ENCODE results near the gene PPP6R1. TPM values are rescaled to one million over a fixed set of nuclear protein-coding genes. Genes with fewer than 3 reads are reported as not detected.
A peak's percentile ranks its signal among the peaks of the same experiment; 100 is the strongest.

PPP6R1 gene
- total RNA-seq, 1 donor from 2014 or later: 73.0 TPM

DNA sequence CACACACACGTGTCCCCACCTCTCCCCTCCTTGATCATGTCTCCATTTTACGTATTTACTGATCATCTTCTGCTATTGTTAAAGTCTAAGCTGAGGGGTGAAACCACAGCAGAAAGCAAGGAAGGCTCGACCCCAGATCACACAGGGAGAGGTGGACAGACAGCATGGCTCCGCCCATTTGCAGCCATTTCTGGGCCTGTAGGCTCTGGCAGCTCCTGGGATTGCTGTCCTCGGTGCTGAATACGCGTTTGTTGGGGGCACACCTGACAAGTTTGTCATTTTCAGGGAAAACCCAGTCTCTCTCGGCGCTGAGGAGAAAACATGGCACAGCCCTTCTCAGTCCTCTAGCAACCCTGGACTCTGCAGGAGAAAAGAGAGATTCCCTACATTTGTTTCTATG, 38.3 kb downstream of the PPP6R1 start:
- peaks cover 14% of the 10 kb centered on the region for H3K9me3 Mint-ChIP-seq
- TF ChIP-seq, protein P1, sequence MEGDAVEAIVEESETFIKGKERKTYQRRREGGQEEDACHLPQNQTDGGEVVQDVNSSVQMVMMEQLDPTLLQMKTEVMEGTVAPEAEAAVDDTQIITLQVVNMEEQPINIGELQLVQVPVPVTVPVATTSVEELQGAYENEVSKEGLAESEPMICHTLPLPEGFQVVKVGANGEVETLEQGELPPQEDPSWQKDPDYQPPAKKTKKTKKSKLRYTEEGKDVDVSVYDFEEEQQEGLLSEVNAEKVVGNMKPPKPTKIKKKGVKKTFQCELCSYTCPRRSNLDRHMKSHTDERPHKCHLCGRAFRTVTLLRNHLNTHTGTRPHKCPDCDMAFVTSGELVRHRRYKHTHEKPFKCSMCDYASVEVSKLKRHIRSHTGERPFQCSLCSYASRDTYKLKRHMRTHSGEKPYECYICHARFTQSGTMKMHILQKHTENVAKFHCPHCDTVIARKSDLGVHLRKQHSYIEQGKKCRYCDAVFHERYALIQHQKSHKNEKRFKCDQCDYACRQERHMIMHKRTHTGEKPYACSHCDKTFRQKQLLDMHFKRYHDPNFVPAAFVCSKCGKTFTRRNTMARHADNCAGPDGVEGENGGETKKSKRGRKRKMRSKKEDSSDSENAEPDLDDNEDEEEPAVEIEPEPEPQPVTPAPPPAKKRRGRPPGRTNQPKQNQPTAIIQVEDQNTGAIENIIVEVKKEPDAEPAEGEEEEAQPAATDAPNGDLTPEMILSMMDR (IDR thresholded peaks at IDR 0.05; ENCODE audit: unreplicated experiment): no peak
- no peak overlapping the region for H3K27ac Mint-ChIP-seq
- H3K4me1 Mint-ChIP-seq: peaks cover 11% of the 10 kb centered on the region
- peaks cover 7% of the 10 kb centered on the region for H3K36me3 Mint-ChIP-seq
- no peak overlapping the region for H3K4me3 Mint-ChIP-seq
- peaks cover 9% of the 10 kb centered on the region for H3K27me3 Mint-ChIP-seq (ENCODE audit: low read depth)
- no peak for DNase-seq (ENCODE audit: low spot score in 2 of 2, unreplicated experiment in 2 of 2)

DNA sequence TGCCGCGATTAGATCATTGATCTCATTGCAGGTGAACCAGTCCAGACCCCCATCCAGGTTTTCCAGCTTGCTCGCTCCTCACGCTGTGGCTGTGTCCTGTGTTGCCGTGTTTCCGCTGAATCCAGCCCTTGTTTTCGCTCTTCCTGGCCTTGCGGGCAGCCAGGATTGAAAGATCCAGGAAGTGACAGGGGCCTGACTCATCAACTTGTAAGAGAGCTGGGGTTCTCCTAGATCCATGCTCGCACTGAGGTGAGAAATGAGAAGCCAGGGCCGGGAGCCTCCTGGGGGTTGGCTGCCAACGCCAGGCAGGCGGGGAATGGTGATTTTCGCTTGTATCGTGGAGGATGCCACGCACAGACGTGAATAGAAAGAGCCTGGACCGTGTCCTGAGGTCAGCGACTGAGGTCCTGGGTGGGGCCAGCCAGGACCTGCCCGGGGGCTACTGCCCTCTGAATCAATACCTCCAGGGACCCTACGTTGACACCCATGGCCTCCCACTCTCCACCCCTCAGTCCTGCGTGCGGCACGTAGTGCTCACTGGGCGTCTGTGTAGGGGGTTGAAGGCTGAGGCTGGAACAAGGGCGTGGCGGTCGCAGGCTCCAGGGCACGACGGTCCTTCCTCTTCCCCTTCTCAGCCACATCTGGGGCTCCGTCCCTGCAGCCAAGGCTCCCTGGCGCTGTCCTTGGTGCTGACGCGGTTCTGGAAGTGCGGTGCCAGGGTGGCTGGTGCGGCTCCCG, 42.2 kb downstream of the PPP6R1 start:
- TF ChIP-seq, protein P1 (IDR thresholded peaks at IDR 0.05; ENCODE audit: unreplicated experiment): no peak
- DNase-seq (ENCODE audit: low spot score in 2 of 2, unreplicated experiment in 2 of 2): peak; percentile 71 to 89
- Mint-ChIP-seq H3K4me3 (peak overlapping the region; percentile 73), H3K4me1 (peaks cover 11% of the 10 kb centered on the region), H3K27ac (peak overlapping the region; percentile 86), H3K27me3 (ENCODE audit: low read depth) (peaks cover 12% of the 10 kb centered on the region), H3K9me3 (peaks cover 27% of the 10 kb centered on the region), H3K36me3 (peaks cover 11% of the 10 kb centered on the region)

DNA sequence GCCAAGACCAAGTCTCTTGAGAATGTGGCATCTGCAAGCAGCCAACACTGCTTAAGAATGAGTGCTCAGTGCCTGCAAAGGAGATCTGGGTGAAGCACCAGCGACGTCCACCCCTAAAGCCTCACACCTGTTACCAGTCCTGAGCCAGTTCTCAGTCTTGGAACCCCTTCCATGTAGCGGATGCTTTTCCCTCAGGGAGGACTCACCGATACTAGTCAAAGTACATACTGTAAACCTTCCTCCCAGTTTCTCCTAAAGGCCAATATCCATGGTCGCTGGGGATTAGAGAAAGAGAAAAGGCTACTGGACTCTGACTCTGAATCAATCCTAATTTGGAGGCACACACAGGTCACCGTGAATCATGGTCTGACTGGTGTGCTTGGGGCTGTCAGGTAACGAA, 45.3 kb downstream of the PPP6R1 start:
- no peak for DNase-seq (ENCODE audit: low spot score in 2 of 2, unreplicated experiment in 2 of 2)
- peaks cover 18% of the 10 kb centered on the region for H3K27me3 Mint-ChIP-seq (ENCODE audit: low read depth)

DNA sequence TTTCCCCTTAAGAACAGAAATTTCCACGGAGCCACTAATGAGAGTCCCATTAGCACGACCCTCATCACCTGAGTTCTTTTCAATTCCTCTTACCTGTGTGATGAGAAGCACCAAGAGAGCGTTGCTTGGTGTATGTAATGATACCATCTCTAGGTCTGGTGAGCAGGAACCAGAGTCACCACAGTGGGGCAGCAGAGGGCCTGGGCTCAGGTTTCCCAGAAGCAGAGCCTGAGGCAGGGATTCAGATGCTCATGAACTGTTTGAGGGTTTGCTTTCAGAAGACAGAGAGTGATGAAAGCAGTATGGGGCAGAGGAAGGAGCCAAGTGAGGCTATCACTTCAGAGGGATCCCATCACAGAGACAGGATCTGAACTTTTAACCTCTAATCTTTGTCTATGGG, 46.4 kb downstream of the PPP6R1 start:
- H3K4me1 Mint-ChIP-seq: peaks cover 22% of the 10 kb centered on the region
- peaks cover 16% of the 10 kb centered on the region for H3K9me3 Mint-ChIP-seq
- no peak overlapping the region for H3K27ac Mint-ChIP-seq
- no peak overlapping the region for H3K4me3 Mint-ChIP-seq
- DNase-seq (ENCODE audit: low spot score in 2 of 2, unreplicated experiment in 2 of 2): no peak
- H3K36me3 Mint-ChIP-seq: peaks cover 4% of the 10 kb centered on the region
- TF ChIP-seq, protein P1 (IDR thresholded peaks at IDR 0.05; ENCODE audit: unreplicated experiment): peak; percentile 23
- peaks cover 18% of the 10 kb centered on the region for H3K27me3 Mint-ChIP-seq (ENCODE audit: low read depth)

More for the DNA sequence above, 45.3 kb downstream of the PPP6R1 start:
- TF ChIP-seq, protein P1 (IDR thresholded peaks at IDR 0.05; ENCODE audit: unreplicated experiment): no peak
- Mint-ChIP-seq H3K36me3 (peaks cover 4% of the 10 kb centered on the region), H3K4me3 (no peak overlapping the region), H3K27ac (no peak overlapping the region), H3K9me3 (peaks cover 16% of the 10 kb centered on the region), H3K4me1 (peaks cover 22% of the 10 kb centered on the region)

DNA sequence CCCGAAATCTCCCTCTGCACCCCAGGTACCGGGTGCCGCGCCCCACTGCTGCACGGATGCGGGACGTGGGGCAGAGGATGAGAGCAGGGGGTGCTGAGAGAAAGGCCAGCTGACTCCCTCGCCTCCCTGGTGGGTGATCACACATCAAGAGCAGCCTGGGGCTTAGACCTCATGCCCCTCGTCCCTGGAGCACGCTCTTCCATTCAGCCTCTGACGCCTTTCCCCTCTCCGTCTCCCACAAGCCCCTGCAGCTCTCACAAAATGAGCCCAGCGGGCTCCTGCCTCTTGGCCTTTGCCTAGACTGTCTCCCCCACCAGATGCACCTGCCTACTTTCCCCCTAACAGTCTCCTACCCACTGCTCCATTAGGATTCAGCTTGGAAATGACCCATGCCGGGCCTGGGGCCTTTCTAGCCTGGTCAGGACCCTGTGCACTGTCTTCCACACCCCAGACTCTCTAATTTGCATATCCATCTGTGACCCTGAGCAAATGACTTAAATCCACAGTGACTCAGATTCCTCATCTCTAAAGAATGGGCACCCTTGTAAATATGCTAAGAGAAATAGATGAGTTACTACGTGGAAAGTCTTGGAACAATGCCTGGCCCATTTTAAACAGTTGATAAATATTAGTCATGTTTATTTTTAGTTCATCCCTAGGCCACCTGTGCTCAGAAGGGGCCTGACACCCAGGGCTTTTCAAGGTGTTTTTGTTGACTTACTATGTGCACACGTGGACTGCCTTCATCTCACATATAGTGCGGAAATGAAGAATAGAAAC, 48.9 kb downstream of the PPP6R1 start:
- H3K27ac Mint-ChIP-seq: peak overlapping the region; percentile 84
- H3K9me3 Mint-ChIP-seq: peaks cover 11% of the 10 kb centered on the region
- TF ChIP-seq, protein P1 (IDR thresholded peaks at IDR 0.05; ENCODE audit: unreplicated experiment): no peak
- DNase-seq (ENCODE audit: low spot score in 2 of 2, unreplicated experiment in 2 of 2): no peak
- H3K36me3 Mint-ChIP-seq: peaks cover 4% of the 10 kb centered on the region
- no peak overlapping the region for H3K4me3 Mint-ChIP-seq
- peaks cover 22% of the 10 kb centered on the region for H3K4me1 Mint-ChIP-seq
- H3K27me3 Mint-ChIP-seq (ENCODE audit: low read depth): peaks cover 7% of the 10 kb centered on the region

Measured in mesothelial cell of epicardium (in vitro differentiated cells).